ENCODE results near the gene MCC. TPM values are rescaled to one million over a fixed set of nuclear protein-coding genes. Genes with fewer than 3 reads are reported as not detected.

Gene MCC
- polyA plus RNA-seq, 1 donor (not counting 4 experiments of a cell fraction or from before 2014, with no cell fraction given): 24.6 TPM

- Histone ChIP-seq H3K27me3 (ENCODE audit: control insufficient read depth, extremely low read depth, insufficient read depth, low read length) (no peaks in the 10 kb centered on the region), H3K27ac (ENCODE audit: control insufficient read depth, insufficient read depth, low read length) (no peak overlapping the region), H3K4me1 (ENCODE audit: control insufficient read depth, extremely low read depth, insufficient read depth, low read length) (peaks cover 17% of the 10 kb centered on the region), H3K9me1 (ENCODE audit: control insufficient read depth, extremely low read depth, insufficient read depth, low read length) (no peaks in the 10 kb centered on the region), H3K9ac (ENCODE audit: control insufficient read depth, extremely low read depth, insufficient read depth, low read length) (no peak overlapping the region), H4K20me1 (ENCODE audit: control insufficient read depth, extremely low read depth, insufficient read depth, low read length) (no peaks in the 10 kb centered on the region), H3K36me3 (ENCODE audit: control insufficient read depth in 2 of 2, extremely low read depth in 1 of 2, insufficient read depth in 2 of 2, low read length in 2 of 2) (no peaks in the 10 kb centered on the region), H3K4me2 (ENCODE audit: control insufficient read depth, extremely low read depth, insufficient read depth, low read depth, low read length) (no peak overlapping the region), H3K79me2 (ENCODE audit: control insufficient read depth, insufficient read depth, low read length) (no peaks in the 10 kb centered on the region), H3K4me3 (ENCODE audit: control insufficient read depth in 2 of 3, extremely low read depth in 1 of 3, insufficient read depth in 2 of 3, low read depth in 1 of 3, low read length in 3 of 3) (no peak overlapping the region), H2AFZ (ENCODE audit: control insufficient read depth, low read length) (no peak overlapping the region), H3K9me3 (ENCODE audit: control insufficient read depth, low read depth, low read length) (no peaks in the 10 kb centered on the region)
- no peak for DNase-seq (ENCODE audit: low read depth, low spot score)
- TF ChIP-seq EZH2 (IDR thresholded peaks at IDR 0.05; ENCODE audit: low read length): no peak
- no peak for TF ChIP-seq CTCF (optimal IDR thresholded peaks at IDR 0.05 in 1 of 3, IDR thresholded peaks at IDR 0.05 in 1 of 3, conservative IDR thresholded peaks at IDR 0.05 in 1 of 3; ENCODE audit: extremely low read depth in 1 of 3, insufficient read depth in 2 of 3, low read length in 3 of 3)
- FAIRE-seq: no peak
- dilution Hi-C loops (cut with MboI; ENCODE audit: extremely low pct_ligation_motif_present, low sequenced_read_pairs): no loop called here
These were observed 140.7 kb downstream of the MCC start for GRCh38 chr5:113347572-113347971.

GRCh38 chr5:113344973-113345940 lies 143.0 kb downstream of the MCC start:
- peak overlapping the region; percentile 46 for H3K4me2 ChIP-seq (ENCODE audit: control insufficient read depth, extremely low read depth, insufficient read depth, low read depth, low read length)
- dilution Hi-C loops (cut with MboI; ENCODE audit: extremely low pct_ligation_motif_present, low sequenced_read_pairs): no loop called here
- FAIRE-seq: peak; percentile 95
- H3K9me3 ChIP-seq (ENCODE audit: control insufficient read depth, low read depth, low read length): no peaks in the 10 kb centered on the region
- peak overlapping the region in 1 of 3 experiments; percentile 15 for H3K4me3 ChIP-seq (ENCODE audit: control insufficient read depth in 2 of 3, extremely low read depth in 1 of 3, insufficient read depth in 2 of 3, low read depth in 1 of 3, low read length in 3 of 3)
- no peaks in the 10 kb centered on the region for H4K20me1 ChIP-seq (ENCODE audit: control insufficient read depth, extremely low read depth, insufficient read depth, low read length)
- no peaks in the 10 kb centered on the region for H3K9me1 ChIP-seq (ENCODE audit: control insufficient read depth, extremely low read depth, insufficient read depth, low read length)
- peak; percentile 83 for DNase-seq (ENCODE audit: low read depth, low spot score)
- peak overlapping the region; percentile 26 for H3K9ac ChIP-seq (ENCODE audit: control insufficient read depth, extremely low read depth, insufficient read depth, low read length)
- peak overlapping the region; percentile 48 for H3K27ac ChIP-seq (ENCODE audit: control insufficient read depth, insufficient read depth, low read length)
- H2AFZ ChIP-seq (ENCODE audit: control insufficient read depth, low read length): peak overlapping the region; percentile 22
- H3K36me3 ChIP-seq (ENCODE audit: control insufficient read depth in 2 of 2, extremely low read depth in 1 of 2, insufficient read depth in 2 of 2, low read length in 2 of 2): no peaks in the 10 kb centered on the region
- TF ChIP-seq EZH2 (IDR thresholded peaks at IDR 0.05; ENCODE audit: low read length) (no peak), CTCF (optimal IDR thresholded peaks at IDR 0.05 in 1 of 3, IDR thresholded peaks at IDR 0.05 in 1 of 3, conservative IDR thresholded peaks at IDR 0.05 in 1 of 3; ENCODE audit: extremely low read depth in 1 of 3, insufficient read depth in 2 of 3, low read length in 3 of 3) (peak in 2 of 3 experiments; percentile 21 to 23)
- H3K27me3 ChIP-seq (ENCODE audit: control insufficient read depth, extremely low read depth, insufficient read depth, low read length): no peaks in the 10 kb centered on the region
- no peaks in the 10 kb centered on the region for H3K79me2 ChIP-seq (ENCODE audit: control insufficient read depth, insufficient read depth, low read length)
- H3K4me1 ChIP-seq (ENCODE audit: control insufficient read depth, extremely low read depth, insufficient read depth, low read length): peaks cover 17% of the 10 kb centered on the region
